IPS DF 6.9 (cell line): ENCODE data around the gene DPM1.

Experiments
- DNase-seq: peaks from one replicate; pipeline ENCODE4 v3.0.0-alpha.2; 2013; ENCODE audit warnings: low read depth, low spot score
- H3K27ac ChIP-seq: one replicate; pipeline ENCODE4 v1.5.1; 2013; ENCODE audit warnings: low read length, control low read depth
- H3K27me3 ChIP-seq: 2 replicates; pipeline ENCODE4 v1.6.1; 2013; ENCODE audit warnings: mild to moderate bottlenecking, low read length; ENCODE audit not compliant: control insufficient read depth, insufficient read depth
- H3K36me3 ChIP-seq: 2 replicates; pipeline ENCODE4 v1.6.1; 2013; ENCODE audit warnings: low read length; ENCODE audit not compliant: control insufficient read depth, insufficient read depth
- H3K4me1 ChIP-seq: 2 replicates; pipeline ENCODE4 v1.6.1; 2013; ENCODE audit warnings: low read length; ENCODE audit not compliant: control insufficient read depth, insufficient read depth
- H3K4me3 ChIP-seq: 2 replicates; pipeline ENCODE4 v1.5.1; 2013; ENCODE audit warnings: mild to moderate bottlenecking, low read length
- H3K9me3 ChIP-seq: 2 replicates; pipeline ENCODE4 v1.6.1; 2013; ENCODE audit warnings: low read length, inconsistent platforms; ENCODE audit not compliant: control insufficient read depth, insufficient read depth
- WGBS: extraction: QIAGEN DNeasy Blood & Tissue Kit; methylation state at CpG from one replicate; pipeline ENCODE4 v1.1.7; 2013; ENCODE audit warnings: mixed read lengths, missing lambda C conversion rate; ENCODE audit not compliant: insufficient read length, insufficient coverage; 5-methylcytosine and 5-hydroxymethylcytosine counted together

Gene DPM1

GRCh38 chr20:50919567-50919966 lies 38.8 kb downstream of the DPM1 start:
- Histone ChIP-seq H3K36me3 (no peaks in the 10 kb centered on the region), H3K27me3 (0 out of 2 replicates have a peak, but pooled peaks cover 2% of the 10 kb centered on the region), H3K9me3 (no peaks in the 10 kb centered on the region), H3K27ac (no peak overlapping the region), H3K4me3 (no peak overlapping the region), H3K4me1 (peaks cover 2% of the 10 kb centered on the region; the same call in 1 of the 2 replicates)
- WGBS = no CpG with 5 or more reads among the region's 6 CpGs
- DNase-seq = no peak

- Histone ChIP-seq H3K27ac (no peak overlapping the region), H3K9me3 (no peaks in the 10 kb centered on the region), H3K4me3 (no peak overlapping the region), H3K36me3 (no peaks in the 10 kb centered on the region), H3K27me3 (0 out of 2 replicates have a peak, but pooled peaks cover 2% of the 10 kb centered on the region), H3K4me1 (0 out of 2 replicates have a peak, but pooled peaks cover 2% of the 10 kb centered on the region)
- no CpG with 5 or more reads among the region's 3 CpGs for WGBS
- DNase-seq = no peak
Measured at GRCh38 chr20:50918403-50918802, 39.9 kb downstream of the DPM1 start.

- no peak overlapping the region for H3K27ac ChIP-seq
- no peaks in the 10 kb centered on the region for H3K9me3 ChIP-seq
- no peaks in the 10 kb centered on the region for H3K36me3 ChIP-seq
- 0 out of 2 replicates have a peak, but pooled peaks cover 2% of the 10 kb centered on the region for H3K4me1 ChIP-seq
- WGBS = no CpG with 5 or more reads among the region's 3 CpGs
- DNase-seq = no peak
- H3K4me3 ChIP-seq = no peak overlapping the region
- no peaks in the 10 kb centered on the region for H3K27me3 ChIP-seq
Measured at GRCh38 chr20:50916934-50917333, 41.4 kb downstream of the DPM1 start.

GRCh38 chr20:50916257-50916656 lies 42.1 kb downstream of the DPM1 start:
- no CpG with 5 or more reads among the region's 5 CpGs for WGBS
- no peak for DNase-seq
- no peaks in the 10 kb centered on the region for H3K9me3 ChIP-seq
- no peaks in the 10 kb centered on the region for H3K36me3 ChIP-seq
- H3K27ac ChIP-seq = no peak overlapping the region
- H3K27me3 ChIP-seq = no peaks in the 10 kb centered on the region
- H3K4me1 ChIP-seq = no peaks in the 10 kb centered on the region
- H3K4me3 ChIP-seq = no peak overlapping the region

DNA sequence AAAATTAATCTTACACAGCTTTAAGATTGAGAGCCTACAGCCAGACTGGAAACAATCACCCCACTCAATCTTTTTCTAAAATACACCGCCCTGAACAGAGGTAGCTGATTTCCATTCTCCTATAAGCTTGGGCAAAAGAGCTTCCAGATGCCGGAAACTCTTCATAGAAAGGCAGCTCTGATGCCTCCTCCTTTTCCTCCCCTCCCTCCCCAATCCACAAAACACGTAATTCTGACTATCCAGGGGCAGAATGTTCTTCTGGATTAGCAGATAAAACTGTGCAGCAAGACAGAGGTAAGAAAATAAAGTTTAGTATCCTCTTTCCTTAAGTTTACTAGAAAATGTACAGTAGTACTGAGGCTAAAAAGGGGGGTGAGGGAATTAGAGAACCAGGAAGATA lies 42.9 kb downstream of the DPM1 start:
- Histone ChIP-seq H3K4me1 (no peaks in the 10 kb centered on the region), H3K27me3 (no peaks in the 10 kb centered on the region), H3K36me3 (no peaks in the 10 kb centered on the region), H3K9me3 (no peaks in the 10 kb centered on the region), H3K4me3 (no peak overlapping the region), H3K27ac (no peak overlapping the region)
- WGBS = no CpG with 5 or more reads among the region's 3 CpGs
- no peak for DNase-seq

DNA sequence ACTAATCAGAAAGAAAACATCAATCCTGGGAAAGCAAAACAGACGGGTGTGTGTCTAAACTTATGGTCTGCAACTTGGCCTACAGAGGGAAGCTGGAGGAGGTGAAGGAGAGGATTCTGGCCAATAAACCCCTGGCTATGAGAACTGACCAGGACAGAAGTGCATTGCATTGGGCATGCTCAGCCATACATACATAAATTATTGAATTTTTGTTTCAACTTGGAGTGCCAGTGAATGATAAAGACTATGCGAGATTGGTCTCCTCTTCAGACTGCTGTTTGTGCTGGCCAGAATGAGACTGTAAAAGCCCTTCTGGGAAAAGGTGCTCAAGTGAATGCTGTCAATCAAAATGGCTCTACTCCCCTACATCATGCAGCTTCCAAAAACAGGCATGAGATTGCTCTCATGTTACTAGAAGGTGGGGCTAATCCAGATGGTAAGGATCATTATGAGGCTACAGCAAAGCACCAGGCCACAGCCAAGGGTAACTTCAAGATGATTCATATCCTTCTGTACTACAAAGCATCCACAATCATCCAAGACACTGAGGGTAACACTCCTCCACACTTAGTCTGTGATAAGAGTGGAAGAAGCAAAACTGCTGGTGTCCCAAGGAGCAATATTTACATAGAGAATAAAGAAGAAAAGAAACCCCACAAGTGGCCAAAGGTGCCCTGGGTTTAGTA lies 44.5 kb downstream of the DPM1 start:
- no peaks in the 10 kb centered on the region for H3K4me1 ChIP-seq
- no peak overlapping the region for H3K27ac ChIP-seq
- H3K27me3 ChIP-seq = no peaks in the 10 kb centered on the region
- H3K36me3 ChIP-seq = no peaks in the 10 kb centered on the region
- H3K9me3 ChIP-seq = no peaks in the 10 kb centered on the region
- no peak for DNase-seq
- no peak overlapping the region for H3K4me3 ChIP-seq
- WGBS = no CpG with 5 or more reads among the region's 2 CpGs

GRCh38 chr20:50911716-50912115 lies 46.6 kb downstream of the DPM1 start:
- no peak overlapping the region for H3K4me3 ChIP-seq
- H3K9me3 ChIP-seq = no peaks in the 10 kb centered on the region
- H3K27me3 ChIP-seq = no peaks in the 10 kb centered on the region
- no peak overlapping the region for H3K27ac ChIP-seq
- H3K4me1 ChIP-seq = no peaks in the 10 kb centered on the region
- no CpG with 5 or more reads among the region's 1 CpG for WGBS
- H3K36me3 ChIP-seq = no peaks in the 10 kb centered on the region
- DNase-seq = no peak

- H3K27me3 ChIP-seq = no peaks in the 10 kb centered on the region
- no peak overlapping the region for H3K4me3 ChIP-seq
- no peak for DNase-seq
- no peaks in the 10 kb centered on the region; the same call in 1 of the 2 replicates for H3K36me3 ChIP-seq
- H3K4me1 ChIP-seq = no peaks in the 10 kb centered on the region
- no peak overlapping the region for H3K27ac ChIP-seq
- H3K9me3 ChIP-seq = no peaks in the 10 kb centered on the region
- WGBS = no CpG with 5 or more reads among the region's 3 CpGs
Measured at GRCh38 chr20:50911030-50911429, 47.3 kb downstream of the DPM1 start.

GRCh38 chr20:50909413-50909812 lies 48.9 kb downstream of the DPM1 start:
- Histone ChIP-seq H3K27ac (no peak overlapping the region), H3K4me3 (no peak overlapping the region), H3K9me3 (no peaks in the 10 kb centered on the region), H3K4me1 (no peaks in the 10 kb centered on the region), H3K27me3 (no peaks in the 10 kb centered on the region), H3K36me3 (no peaks in the 10 kb centered on the region; the same call in 1 of the 2 replicates)
- DNase-seq = no peak
- WGBS = no CpG with 5 or more reads among the region's 3 CpGs

GRCh38 chr20:50904067-50904570 lies 54.2 kb downstream of the DPM1 start:
- H3K4me3 ChIP-seq = no peak overlapping the region
- no peaks in the 10 kb centered on the region for H3K4me1 ChIP-seq
- H3K27me3 ChIP-seq = no peaks in the 10 kb centered on the region
- DNase-seq = no peak
- no peaks in the 10 kb centered on the region for H3K9me3 ChIP-seq
- H3K36me3 ChIP-seq = peaks cover 2% of the 10 kb centered on the region; the same call in 1 of the 2 replicates
- H3K27ac ChIP-seq = no peak overlapping the region
- no CpG with 5 or more reads among the region's 6 CpGs for WGBS
